ENCODE data around the gene REV3L. TPM values are rescaled to one million over a fixed set of nuclear protein-coding genes. Genes with fewer than 3 reads are reported as not detected.
"Not testable (repeated sequence)": the region's sequence is repeated elsewhere in the genome, so short reads cannot be mapped to it uniquely, and the experiment has no call there.

The REV3L gene
- total RNA-seq, 1 experiment from 2014 or later = 23.1 TPM

- no peak for DNase-seq (ENCODE audit: low read depth)
These were observed 103.2 kb downstream of the REV3L start for GRCh38 chr6:111379831-111380230.

- no peak for DNase-seq (ENCODE audit: low read depth)
These were observed 103.7 kb downstream of the REV3L start for GRCh38 chr6:111379302-111379701.

DNA sequence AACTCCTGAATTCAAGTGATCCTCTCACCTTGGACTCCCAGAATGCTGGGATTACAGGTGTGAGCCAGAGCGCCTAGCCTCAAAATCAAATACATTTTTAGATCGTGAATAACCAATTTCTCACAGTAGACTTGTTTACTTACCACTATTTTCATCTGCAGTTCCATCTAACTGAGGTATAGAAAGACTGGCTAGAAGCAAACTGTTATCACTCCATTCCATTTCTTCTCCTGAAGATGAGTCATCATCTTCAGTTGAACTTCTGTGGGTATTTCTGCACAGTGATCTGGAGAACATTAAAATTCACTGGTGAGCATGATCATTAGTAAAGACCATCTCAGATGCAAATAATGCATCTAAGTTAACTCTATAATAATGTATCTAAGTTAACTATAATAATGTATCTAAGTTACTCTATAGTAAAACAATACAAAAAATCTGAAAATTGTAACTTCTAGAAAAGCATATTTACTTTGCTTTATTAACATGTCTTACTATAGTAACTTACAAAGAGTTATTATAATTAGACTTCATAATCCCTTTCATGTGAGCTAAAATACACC lies 105.4 kb downstream of the REV3L start:
- DNase-seq (ENCODE audit: low read depth) = peak; percentile 28

DNA sequence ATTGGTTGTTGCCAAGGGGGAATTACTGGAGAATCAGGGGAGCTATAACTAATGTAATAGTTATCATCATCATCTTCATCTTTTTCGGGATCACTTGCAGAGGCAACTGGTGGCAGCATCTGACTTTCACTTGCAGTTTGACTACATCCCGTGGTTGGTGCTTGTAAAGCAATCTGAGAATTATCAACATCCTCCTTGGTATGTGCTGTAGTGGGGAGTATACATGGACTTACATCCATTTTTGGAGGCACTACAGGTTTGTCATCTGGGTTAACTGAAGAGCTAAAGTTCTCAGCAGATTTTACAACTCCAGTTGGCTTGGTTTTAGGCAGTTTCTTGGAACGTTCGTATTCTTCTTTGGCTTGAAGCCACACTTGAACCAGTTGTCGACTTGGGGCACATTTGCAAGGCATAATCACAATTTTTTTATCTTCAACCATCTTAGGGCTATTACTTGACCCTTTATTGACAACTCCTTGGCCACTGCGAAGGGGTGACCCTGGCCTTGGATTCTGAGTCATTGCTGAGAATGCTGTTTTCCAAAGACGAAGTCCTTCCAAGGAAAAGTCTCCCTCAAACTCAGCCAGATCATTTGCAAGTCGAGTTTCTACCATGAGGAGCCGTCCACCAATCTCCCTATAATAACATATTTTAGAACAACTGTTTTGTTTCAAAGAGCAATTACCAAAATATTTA lies 115.5 kb downstream of the REV3L start:
- DNase-seq (ENCODE audit: low read depth) = no peak

DNA sequence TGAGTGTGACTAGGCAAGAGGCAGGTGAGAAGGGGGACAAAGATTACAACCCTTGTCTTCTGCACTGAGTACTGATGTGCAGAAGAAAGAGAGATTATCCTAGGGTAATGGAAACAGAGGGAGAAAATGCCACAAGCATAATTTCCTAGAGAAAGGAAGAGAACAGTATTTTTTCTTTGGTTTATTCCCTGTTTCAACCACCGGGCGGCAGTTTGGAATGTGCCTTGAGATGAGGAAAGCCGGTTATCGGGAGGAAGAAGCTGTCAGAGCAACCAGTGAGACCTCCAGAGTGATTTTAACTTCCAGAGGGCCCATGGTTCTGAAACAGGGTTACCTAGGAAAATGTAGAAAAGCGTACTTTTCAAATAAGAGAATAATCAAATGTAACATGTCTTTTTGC lies 121.4 kb downstream of the REV3L start:
- DNase-seq (ENCODE audit: low read depth) = peak; percentile 45

DNA sequence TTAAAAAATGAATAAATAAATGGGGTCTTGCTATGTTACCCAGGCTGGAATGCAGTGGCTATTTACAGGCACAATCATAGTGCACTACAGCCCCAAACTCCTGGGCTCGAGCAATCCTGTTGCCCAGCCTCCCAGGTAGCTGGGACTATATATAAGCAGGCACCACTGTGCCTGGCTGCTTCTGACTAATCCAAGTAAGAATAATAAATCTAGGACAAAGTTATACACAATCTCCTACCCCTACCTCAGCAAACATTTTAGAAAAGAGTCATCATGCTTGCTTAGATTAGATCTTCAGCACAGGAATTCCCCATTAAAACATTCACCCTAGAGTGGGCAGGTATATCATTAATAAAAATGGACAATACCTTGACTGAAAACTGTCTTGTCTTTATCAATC lies 124.6 kb downstream of the REV3L start:
- peak; percentile 62 for DNase-seq (ENCODE audit: low read depth)

DNA sequence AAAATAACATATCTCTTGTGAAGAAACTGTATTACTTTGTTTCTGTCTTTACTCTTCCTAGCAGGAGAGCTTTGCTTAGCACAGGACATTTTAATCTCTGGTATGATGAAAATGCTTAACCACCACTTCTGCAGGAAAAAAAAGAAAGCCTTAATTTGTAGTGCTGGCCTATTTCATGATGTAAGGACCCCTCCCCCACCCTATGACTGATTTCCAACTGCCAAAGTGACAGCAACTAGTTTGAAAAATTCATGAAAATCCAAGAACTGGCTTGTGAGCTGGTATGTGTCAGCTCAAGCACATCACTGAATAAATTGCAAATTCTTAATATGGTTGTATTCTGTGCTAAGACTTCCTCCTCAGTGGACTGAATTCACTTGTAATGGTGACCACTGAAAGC lies 125.3 kb downstream of the REV3L start:
- DNase-seq (ENCODE audit: low read depth) = peak; percentile 12

- no peak for DNase-seq (ENCODE audit: low read depth)
These were observed 126.5 kb downstream of the REV3L start for GRCh38 chr6:111356551-111356950.

- DNase-seq (ENCODE audit: low read depth) = no peak
These were observed 128.1 kb downstream of the REV3L start for GRCh38 chr6:111354758-111355555.

GRCh38 chr6:111353912-111354462 lies 129.0 kb downstream of the REV3L start:
- DNase-seq (ENCODE audit: low read depth) = no peak

- no peak for DNase-seq (ENCODE audit: low read depth)
These were observed 135.4 kb downstream of the REV3L start for GRCh38 chr6:111347589-111347988.

DNA sequence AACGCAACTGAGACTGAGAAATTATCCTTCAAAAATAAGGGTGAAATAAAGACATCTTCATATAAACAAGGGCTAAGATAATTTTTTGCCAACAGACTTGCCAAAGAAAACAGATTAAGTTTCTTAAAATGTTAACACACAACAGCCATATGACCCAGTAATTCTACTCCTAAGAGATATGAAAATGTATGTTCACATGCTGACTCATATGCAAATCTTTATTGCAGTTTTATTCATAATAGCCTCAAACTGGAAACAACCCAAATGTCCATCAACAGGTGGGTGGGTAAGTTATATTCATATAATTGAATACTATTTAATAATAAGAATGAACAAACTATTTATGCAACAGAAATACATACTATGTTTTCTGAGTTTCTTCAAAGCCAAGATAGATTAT lies 140.1 kb downstream of the REV3L start:
- no peak for DNase-seq (ENCODE audit: low read depth)

- DNase-seq (ENCODE audit: low read depth) = no peak
These were observed 143.7 kb downstream of the REV3L start for GRCh38 chr6:111339294-111339693.

- DNase-seq (ENCODE audit: low read depth) = no peak
These were observed 144.2 kb downstream of the REV3L start for GRCh38 chr6:111338843-111339242.

GRCh38 chr6:111337829-111338236 lies 145.2 kb downstream of the REV3L start:
- no peak for DNase-seq (ENCODE audit: low read depth)

GRCh38 chr6:111329882-111330633 lies 153.0 kb downstream of the REV3L start:
- peak; percentile 12 for DNase-seq (ENCODE audit: low read depth)

DNA sequence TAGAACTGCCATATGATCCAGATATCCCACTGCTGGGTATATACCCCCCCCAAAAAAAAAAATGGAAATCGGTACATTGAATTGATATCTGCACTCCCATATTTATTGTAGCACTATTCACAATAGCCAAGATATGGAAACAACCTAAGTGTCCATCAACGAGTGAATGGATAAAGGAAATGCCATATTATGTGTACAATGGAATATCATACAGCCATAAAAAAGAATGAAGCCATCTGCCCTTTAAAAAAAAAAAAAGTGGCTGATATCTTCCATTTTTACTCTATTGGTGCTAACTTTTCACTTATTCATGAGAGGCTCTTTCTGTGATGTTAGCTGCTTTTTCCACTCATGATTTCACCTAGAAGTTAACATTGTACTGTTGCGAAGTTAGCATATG lies 156.5 kb downstream of the REV3L start:
- DNase-seq (ENCODE audit: low read depth) = no peak

- no peak for DNase-seq (ENCODE audit: low read depth)
These were observed 160.9 kb downstream of the REV3L start for GRCh38 chr6:111322145-111322544.

DNA sequence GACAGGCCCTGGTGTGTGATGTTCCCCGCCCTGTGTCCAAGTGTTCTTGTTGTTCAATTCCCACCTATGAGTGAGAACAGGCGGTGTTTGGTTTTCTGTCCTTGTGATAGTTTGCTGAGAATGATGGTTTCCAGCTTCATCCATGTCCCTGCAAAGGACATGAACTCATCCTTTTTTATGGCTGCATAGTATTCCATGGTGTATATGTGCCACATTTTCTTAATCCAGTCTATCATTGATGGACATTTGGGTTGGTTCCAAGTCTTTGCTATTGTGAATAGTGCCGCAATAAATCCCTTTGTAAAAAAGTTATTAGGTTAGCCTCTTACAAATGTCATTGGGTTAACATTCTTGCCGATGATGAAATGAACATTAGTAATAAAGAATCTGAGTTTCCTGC lies 175.1 kb downstream of the REV3L start:
- DNase-seq (ENCODE audit: low read depth) = not testable (repeated sequence)

DNA sequence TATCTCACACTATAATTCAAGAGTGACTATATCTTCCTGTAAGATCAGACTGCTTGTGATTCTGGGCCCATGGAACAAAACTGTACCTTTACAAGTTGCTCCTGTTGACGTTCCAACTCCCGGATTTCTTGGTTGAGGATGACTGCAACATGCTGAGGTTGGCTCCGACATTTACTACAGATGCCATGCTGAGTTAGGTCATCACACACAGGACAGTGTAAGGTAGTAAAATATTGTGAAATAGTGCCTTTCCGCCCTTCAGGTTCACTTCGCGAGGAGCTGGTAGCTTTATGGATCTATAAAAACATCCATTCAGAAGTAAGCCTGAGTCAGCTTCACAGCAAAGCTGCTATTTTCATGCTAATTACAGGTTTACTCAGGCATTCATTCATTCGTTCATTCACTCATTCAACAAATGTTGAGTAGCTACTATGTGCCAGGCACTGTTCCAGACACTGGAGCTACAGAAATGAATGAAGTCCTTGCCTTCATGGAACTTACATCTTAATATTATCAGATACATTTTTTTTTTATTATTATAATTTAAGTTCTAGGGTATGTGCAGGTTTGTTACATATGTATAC lies 175.7 kb downstream of the REV3L start:
- DNase-seq (ENCODE audit: low read depth) = no peak

DNA sequence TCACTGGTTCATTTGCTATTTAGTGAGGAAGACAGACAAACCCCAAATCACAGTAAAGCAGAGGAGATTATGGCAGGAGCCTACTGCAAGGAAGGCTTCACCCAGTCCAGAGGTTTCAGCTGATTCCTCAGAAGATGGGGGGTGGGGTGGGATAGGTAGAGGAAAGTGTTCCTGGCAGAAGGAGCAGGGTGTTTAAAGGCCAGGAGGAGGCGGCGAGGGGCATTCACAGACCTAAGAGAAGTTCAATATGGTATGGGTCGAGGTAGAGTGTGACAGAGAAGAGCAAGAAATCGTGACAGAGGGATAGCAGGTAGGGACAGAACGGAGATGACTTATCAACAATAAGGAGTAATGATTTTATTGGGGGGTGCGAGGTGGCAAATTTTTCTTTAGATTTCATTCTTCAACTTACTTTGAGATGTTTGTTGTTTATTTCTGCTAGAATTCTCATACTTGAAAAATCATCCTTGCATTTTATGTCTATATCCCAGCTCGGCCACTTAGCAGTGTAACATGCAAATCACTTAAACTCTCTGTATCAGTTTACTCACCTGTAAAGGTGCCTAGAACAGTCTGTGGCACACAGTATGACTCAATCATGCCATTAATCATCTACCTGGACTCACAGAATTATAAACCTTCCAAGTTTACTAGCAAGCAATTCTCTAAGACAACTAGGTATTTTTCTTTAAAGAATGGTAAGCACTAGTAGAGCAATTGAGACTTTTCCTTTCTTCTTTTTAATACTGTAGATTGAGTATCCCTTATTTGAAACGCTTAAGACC lies 176.7 kb downstream of the REV3L start:
- DNase-seq (ENCODE audit: low read depth) = no peak
